Epithelial cell of proximal tubule (primary cell): ENCODE data around the gene KCTD16. TPM values are rescaled to one million over a fixed set of nuclear protein-coding genes. Genes with fewer than 3 reads are reported as not detected.

Source experiments
- DNase-seq: peaks from one replicate; pipeline ENCODE4 v3.0.0-alpha.2; 2011; ENCODE audit warnings: low read depth
- H3K4me3 ChIP-seq: 2 replicates; pipeline ENCODE4 v1.5.1; 2011; ENCODE audit warnings: low read depth, mild to moderate bottlenecking, low read length
- total RNA-seq: library from RNA; depleted of rRNA; stranded (reverse); fragments of >200 nt; gene quantifications from 2 replicates; pipeline ENCODE4 v1.2.3, GENCODE V29; 2015
- TF ChIP-seq, protein P1 (sequence below): conservative IDR thresholded peaks from 2 replicates; pipeline ENCODE4 v1.5.1; 2012; ENCODE audit warnings: low read depth, mild to moderate bottlenecking, low read length

Gene KCTD16
- total RNA-seq, 1 donor from 2014 or later = 0.06 TPM

DNA sequence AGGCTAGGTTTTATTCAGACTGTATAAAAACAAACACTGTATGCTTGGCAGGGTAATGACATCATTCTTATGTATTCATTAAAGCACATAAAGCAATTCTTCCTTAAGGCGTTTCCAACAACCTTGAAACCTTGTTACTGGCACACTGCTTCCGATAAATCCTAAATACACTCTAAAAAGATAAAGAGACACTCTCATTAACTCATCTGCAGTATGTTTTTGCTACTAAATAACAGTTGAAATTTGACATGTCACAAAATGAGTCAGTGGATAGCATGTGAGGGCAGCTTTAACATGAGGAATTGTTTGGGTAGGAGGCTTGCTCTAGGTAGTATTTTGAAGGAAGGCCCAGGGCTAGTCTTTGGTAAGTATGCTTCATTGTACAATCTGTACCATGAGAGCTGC lies 13.9 kb upstream of the KCTD16 start:
- TF ChIP-seq, protein P1, sequence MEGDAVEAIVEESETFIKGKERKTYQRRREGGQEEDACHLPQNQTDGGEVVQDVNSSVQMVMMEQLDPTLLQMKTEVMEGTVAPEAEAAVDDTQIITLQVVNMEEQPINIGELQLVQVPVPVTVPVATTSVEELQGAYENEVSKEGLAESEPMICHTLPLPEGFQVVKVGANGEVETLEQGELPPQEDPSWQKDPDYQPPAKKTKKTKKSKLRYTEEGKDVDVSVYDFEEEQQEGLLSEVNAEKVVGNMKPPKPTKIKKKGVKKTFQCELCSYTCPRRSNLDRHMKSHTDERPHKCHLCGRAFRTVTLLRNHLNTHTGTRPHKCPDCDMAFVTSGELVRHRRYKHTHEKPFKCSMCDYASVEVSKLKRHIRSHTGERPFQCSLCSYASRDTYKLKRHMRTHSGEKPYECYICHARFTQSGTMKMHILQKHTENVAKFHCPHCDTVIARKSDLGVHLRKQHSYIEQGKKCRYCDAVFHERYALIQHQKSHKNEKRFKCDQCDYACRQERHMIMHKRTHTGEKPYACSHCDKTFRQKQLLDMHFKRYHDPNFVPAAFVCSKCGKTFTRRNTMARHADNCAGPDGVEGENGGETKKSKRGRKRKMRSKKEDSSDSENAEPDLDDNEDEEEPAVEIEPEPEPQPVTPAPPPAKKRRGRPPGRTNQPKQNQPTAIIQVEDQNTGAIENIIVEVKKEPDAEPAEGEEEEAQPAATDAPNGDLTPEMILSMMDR = no peak
- H3K4me3 ChIP-seq = no peak overlapping the region
- no peak for DNase-seq

DNA sequence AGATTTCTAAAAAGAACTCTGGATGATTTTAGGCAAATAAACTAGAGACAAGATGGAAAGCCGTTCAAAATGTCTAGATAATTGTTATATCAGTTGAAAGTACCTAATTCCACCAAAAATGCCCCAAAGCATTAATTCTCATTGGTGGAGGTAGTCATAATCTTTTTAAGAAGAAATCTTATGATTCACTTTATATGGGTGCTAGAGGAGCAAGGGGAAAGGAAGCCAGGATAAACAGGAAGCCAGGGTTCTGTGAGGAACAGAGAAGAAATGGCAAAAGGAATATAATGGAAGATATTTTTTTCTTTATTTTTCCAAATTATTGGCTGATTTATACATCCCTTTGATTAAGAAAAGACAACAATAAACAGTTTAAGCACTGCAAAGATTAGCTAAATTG lies 8.0 kb upstream of the KCTD16 start:
- TF ChIP-seq, protein P1 = no peak
- H3K4me3 ChIP-seq = no peak overlapping the region
- no peak for DNase-seq

GRCh38 chr5:144166696-144167095 lies 4.0 kb upstream of the KCTD16 start:
- H3K4me3 ChIP-seq = no peak overlapping the region
- TF ChIP-seq, protein P1 = no peak
- DNase-seq = no peak

GRCh38 chr5:144167998-144168397 lies 2.7 kb upstream of the KCTD16 start:
- TF ChIP-seq, protein P1 = no peak
- no peak for DNase-seq
- no peak overlapping the region for H3K4me3 ChIP-seq

DNA sequence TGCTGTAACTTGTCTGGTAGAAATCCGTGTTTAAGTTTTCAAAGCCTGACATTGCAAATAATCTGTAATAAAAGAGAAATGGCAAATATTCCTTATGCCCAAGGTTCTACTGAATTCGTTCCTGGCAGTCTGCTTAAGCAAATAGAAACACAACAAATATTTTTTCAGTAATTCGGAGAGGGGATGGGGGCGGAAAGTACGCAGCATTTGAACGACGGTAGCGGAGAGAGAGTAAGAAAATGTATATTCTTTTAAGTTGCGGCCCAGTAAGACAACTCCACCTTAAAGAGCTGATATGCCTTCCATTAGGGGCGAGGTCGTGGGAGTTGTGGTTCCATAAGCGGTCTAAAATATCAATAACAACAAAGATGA lies 783 bp upstream of the KCTD16 start:
- DNase-seq = no peak
- TF ChIP-seq, protein P1 = no peak
- peak overlapping the region; percentile 73 for H3K4me3 ChIP-seq

DNA sequence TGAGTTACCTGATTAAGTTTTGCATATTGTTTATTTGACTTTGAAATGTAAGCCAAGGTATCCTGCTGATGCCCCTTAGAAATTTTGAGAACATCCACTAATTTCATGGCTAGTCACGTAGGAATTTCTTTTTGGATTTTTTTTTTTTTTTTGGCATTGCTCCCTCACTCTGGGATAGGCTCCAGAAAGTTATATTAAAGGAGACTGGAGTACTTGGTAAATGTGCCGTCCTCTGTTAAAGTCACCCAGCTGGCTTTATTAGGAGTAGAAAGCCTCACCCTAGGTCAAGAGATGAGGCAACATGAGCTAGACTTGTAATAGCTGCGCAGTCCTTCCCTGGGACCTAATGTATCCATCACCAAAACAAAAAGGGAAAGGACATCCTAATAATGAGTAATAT lies 3.1 kb downstream of the KCTD16 start:
- DNase-seq = no peak
- TF ChIP-seq, protein P1 = no peak
- H3K4me3 ChIP-seq = no peak overlapping the region

DNA sequence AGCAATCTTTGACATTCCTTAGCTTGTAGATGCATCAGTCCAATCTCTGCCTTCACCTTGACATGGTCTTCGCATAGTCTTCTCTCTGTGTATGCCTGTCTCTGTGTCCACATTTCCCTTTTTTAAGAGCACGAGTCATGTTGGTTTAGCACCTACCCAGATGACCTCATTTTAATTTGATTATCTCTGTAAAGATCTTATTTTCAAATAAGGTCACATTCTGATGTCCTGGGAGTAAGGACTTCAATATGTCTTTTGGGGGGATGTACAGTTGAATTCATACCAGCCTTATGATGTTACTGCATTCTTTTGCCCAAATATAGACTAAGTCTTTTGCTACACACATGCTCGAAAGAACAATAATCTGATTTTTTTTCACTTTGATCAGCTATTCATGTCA lies 6.9 kb downstream of the KCTD16 start:
- TF ChIP-seq, protein P1 = no peak
- no peak overlapping the region for H3K4me3 ChIP-seq
- DNase-seq = no peak
